ENCODE measurements around the gene RTN4. TPM values are rescaled to one million over a fixed set of nuclear protein-coding genes. Genes with fewer than 3 reads are reported as not detected.
"Not testable (repeated sequence)": the region's sequence is repeated elsewhere in the genome, so short reads cannot be mapped to it uniquely, and the experiment has no call there.

The RTN4 gene
- total RNA-seq, 2 donors from 2014 or later, result 74.9 to 131 TPM

DNA sequence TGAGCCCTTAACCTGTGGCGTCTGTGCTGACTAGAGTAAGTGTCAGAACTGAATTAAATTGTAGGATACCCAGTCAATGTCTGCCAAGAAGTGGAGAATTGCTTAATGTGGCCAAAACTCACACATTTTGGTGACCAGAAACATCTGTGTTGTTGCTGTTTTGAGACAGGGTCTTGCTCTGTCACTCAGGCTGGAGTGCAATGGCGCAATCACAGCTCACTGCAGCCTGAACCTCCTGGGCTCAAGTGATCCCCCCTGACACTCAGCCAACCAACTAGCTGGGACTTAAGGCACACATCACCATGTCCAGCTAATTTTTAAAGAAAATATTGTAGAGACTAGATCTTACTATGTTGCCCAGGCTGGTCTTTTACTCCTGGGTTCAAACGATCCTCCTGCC, 34.4 kb upstream of the RTN4 start:
- Mint-ChIP-seq H3K9me3 (peaks cover 7% of the 10 kb centered on the region), H3K4me1 (no peaks in the 10 kb centered on the region), H3K27ac (no peak overlapping the region), H3K36me3 (ENCODE audit: low read depth) (no peaks in the 10 kb centered on the region), H3K27me3 (no peaks in the 10 kb centered on the region), H3K4me3 (no peak overlapping the region)
- no peak for ATAC-seq (replicated peaks)

DNA sequence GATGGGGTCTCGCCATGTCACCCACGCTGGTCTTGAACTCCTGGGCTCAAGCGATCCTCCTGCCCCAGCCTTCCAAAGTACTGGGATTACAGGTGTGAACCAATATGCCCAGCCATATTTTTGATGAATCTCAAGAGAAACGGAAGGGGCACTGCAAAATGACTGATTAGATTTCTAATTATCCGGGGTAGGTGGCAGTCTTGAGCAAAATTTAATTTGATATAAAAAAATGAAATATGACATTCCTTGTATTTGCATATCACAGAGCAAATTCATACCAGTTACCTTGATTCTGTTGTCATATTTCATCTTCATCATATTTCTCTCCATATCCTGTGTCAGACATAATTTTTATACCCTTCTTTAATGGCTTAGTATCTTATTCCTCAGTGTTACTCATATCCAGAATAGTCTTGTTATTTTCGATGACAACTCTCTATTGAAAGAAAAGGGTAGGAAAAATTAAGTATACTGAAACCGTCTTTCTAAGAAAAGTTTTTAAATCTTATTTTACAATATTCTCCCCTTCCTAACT, 30.0 kb upstream of the RTN4 start:
- peaks cover 7% of the 10 kb centered on the region for H3K9me3 Mint-ChIP-seq
- H3K27me3 Mint-ChIP-seq, result no peaks in the 10 kb centered on the region
- no peaks in the 10 kb centered on the region for H3K36me3 Mint-ChIP-seq (ENCODE audit: low read depth)
- H3K4me3 Mint-ChIP-seq, result no peak overlapping the region
- no peak overlapping the region for H3K27ac Mint-ChIP-seq
- H3K4me1 Mint-ChIP-seq, result no peaks in the 10 kb centered on the region
- no peak for ATAC-seq (replicated peaks)

DNA sequence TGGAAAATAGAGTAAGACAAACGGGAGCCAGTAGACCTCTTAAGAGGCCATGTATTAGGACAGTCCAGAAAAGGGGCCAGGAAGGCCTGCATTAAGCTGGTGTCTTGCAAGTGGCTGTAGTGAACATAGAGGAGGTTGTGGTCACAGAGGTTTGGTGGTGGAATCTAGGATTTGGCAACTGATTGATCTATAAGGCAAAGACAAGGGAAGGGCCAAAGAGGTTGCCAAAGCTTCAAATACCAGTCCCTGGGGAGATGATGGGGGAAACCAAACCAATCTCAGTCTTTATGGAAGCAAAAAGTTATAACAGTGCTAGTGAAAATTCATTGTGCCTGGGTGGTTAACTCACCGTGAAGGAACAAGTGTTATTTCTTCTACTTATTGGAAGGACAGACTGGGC, 28.7 kb upstream of the RTN4 start:
- Mint-ChIP-seq H3K27ac (no peak overlapping the region), H3K36me3 (ENCODE audit: low read depth) (no peaks in the 10 kb centered on the region), H3K27me3 (no peaks in the 10 kb centered on the region), H3K4me1 (no peaks in the 10 kb centered on the region), H3K4me3 (no peak overlapping the region), H3K9me3 (peaks cover 7% of the 10 kb centered on the region)
- no peak for ATAC-seq (replicated peaks)

DNA sequence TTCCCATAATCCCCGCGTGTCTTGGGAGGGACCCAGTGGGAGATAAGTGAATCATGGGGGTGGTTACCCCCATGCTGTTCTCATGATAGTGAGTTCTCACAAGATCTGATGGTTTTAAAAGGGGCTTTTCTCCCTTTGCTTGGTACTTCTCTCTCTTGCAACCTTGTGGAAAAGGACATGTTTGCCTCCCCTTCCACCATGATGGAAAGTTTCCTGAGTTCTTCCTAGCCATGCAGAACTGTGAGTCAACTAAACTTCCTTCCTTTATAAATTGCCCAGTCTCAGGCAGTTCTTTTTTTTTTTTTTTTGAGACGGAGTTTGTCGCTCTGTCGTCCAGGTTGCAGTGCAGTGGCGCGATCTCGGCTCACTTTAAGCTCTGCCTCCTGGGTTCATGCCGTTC, 26.5 kb upstream of the RTN4 start:
- no peak overlapping the region for H3K27ac Mint-ChIP-seq
- ATAC-seq (replicated peaks), result no peak

DNA sequence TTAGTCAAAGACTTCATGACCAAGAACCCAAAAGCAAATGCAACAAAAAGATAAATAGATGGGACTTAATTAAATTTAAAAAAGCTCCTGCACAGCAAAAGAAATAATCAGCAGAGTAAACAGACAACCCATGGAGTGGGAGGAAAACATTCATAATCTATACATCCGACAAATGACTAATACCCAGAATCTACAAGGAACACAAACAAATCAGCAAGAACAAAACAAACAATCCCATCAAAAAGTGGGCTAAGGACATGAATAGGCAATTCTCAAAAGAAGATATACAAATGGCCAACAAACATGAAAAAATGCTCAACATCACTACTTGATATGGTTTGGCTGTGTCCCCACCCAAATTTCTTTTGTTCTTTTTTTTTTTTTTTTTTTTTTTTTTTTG, 25.8 kb upstream of the RTN4 start:
- not testable (repeated sequence) for ATAC-seq (replicated peaks); H3K27me3 Mint-ChIP-seq; H3K27ac Mint-ChIP-seq; H3K4me3 Mint-ChIP-seq; H3K4me1 Mint-ChIP-seq; H3K9me3 Mint-ChIP-seq; H3K36me3 Mint-ChIP-seq (ENCODE audit: low read depth)

More for the DNA sequence above, 26.5 kb upstream of the RTN4 start:
- Mint-ChIP-seq H3K9me3 (peaks cover 7% of the 10 kb centered on the region), H3K36me3 (ENCODE audit: low read depth) (no peaks in the 10 kb centered on the region), H3K4me3 (no peak overlapping the region), H3K4me1 (no peaks in the 10 kb centered on the region), H3K27me3 (no peaks in the 10 kb centered on the region)

DNA sequence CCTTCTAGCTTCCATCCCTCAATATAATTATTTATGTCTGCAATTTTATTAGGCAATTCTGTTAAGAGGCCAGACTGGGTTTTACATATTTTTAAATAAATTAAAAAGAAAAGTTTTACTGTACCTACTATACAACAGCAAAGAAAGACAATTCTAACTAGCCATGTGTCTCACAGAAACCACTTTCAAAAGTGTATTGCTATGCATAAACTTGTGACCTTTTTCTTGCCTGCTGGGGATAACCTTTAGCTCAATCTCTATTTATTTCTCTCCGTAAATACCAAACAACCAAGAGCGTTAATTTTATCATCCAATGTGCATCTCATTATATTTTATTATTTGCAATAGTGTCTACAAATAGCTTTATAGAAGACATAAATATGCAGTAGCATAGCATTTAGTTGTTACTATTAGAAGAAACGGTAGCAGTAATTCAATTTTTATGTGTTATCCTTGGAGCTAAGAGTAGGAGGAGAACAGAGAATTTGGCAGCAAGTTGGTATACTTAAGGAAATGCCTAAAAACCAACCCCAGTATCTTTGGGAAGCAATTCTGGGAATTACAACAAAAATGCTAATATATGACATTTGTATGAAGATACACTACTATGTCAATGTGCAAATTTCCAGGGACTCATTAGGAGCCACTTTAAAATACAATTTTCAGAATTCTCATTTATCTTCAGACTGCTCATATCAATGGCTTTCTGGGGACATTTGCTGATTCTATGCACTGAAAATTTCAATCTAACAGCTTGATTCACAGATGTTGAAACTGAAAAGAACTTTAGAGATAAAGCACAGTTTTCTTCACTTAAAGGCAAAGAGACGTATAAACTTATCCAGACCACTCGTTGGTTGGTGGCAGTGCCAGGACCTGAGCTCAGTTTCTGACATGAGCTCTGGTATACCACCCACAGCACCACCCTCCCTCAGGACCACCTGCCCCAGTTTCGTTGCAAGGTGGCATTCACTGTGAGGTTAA, 23.0 kb upstream of the RTN4 start:
- H3K9me3 Mint-ChIP-seq, result no peaks in the 10 kb centered on the region
- no peak overlapping the region for H3K27ac Mint-ChIP-seq
- H3K4me3 Mint-ChIP-seq, result no peak overlapping the region
- H3K36me3 Mint-ChIP-seq (ENCODE audit: low read depth), result no peaks in the 10 kb centered on the region
- H3K27me3 Mint-ChIP-seq, result no peaks in the 10 kb centered on the region
- no peaks in the 10 kb centered on the region for H3K4me1 Mint-ChIP-seq
- no peak for ATAC-seq (replicated peaks)

DNA sequence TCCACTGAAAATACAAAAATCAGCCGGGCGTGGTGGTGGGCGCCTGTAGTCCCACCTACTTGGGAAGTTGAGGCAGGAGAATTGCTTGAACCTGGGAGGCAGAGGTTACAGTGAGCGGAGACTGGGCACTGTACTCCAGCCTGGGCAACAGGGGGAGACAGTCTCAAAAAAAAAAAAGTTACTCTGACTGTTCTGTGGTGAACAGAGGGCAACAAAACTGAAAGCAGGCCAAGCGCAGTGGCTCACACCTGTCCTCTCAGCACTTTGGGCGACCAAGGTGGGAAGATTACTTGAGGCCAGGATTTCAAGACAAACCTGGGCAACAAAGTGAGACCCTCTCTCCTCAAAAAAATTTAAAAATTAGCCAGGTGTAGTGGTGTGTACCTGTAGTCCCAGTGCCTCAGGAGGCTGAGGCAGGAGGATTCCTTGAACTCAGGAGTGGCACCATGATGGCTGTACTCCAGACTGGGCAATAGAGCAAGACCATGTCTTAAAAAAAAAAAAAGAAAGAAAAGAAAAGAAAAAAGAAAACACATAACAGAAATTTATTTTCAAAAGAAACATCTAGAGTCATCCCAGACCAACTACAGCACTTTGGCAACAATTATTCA, 13.6 kb upstream of the RTN4 start:
- Mint-ChIP-seq H3K27ac (peak overlapping the region; percentile 91), H3K36me3 (ENCODE audit: low read depth) (no peaks in the 10 kb centered on the region)

DNA sequence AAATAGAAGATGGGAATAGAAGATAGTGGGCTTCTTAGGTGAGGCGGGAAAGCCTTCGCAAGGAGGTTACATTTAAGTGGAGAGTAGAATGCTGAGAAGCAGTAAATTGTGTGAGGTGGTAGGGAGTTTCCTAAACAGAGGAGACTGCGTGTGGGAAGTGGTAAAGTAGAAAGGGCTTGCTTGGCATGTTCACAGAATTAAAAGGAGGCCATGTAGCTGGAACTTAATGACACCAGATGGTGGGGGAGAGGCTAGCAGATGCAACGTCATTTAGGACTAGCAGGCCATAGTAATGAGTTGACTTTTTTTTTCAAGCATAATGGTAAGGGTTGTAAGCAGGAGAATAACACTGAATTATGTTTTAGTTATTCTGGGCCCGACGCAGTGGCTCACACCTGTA, 13.0 kb upstream of the RTN4 start:
- H3K4me3 Mint-ChIP-seq, result peak overlapping the region; percentile 67
- H3K4me1 Mint-ChIP-seq, result peaks cover 9% of the 10 kb centered on the region
- no peaks in the 10 kb centered on the region for H3K27me3 Mint-ChIP-seq
- peak; percentile 86 for ATAC-seq (replicated peaks)
- H3K36me3 Mint-ChIP-seq (ENCODE audit: low read depth), result no peaks in the 10 kb centered on the region
- H3K9me3 Mint-ChIP-seq, result no peaks in the 10 kb centered on the region
- H3K27ac Mint-ChIP-seq, result peak overlapping the region; percentile 91

More for the DNA sequence above, 13.6 kb upstream of the RTN4 start:
- Mint-ChIP-seq H3K4me3 (peak overlapping the region; percentile 67), H3K9me3 (no peaks in the 10 kb centered on the region), H3K4me1 (peaks cover 9% of the 10 kb centered on the region), H3K27me3 (no peaks in the 10 kb centered on the region)
- peak; percentile 90 for ATAC-seq (replicated peaks)

DNA sequence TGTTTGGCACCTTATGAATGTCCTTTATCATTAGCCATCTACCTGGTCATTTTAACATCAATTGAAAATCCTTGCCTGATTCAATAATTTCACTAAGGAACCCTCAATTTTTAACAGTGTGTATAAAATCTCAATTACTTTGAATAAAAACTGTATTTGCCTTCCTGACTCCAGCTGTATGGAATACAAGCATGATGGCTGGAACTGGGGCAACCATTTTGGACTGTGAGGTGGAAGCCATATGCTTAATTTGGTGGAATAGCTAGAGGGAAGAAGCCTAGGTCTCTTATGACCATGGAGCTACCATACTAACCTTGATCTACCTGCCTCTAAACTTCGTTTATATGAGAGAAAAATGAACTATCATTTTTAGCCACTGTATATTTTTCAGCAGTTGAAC, 12.5 kb upstream of the RTN4 start:
- Mint-ChIP-seq H3K36me3 (ENCODE audit: low read depth) (no peaks in the 10 kb centered on the region), H3K9me3 (no peaks in the 10 kb centered on the region), H3K27me3 (no peaks in the 10 kb centered on the region), H3K4me3 (peak overlapping the region; percentile 67), H3K4me1 (peaks cover 9% of the 10 kb centered on the region), H3K27ac (peak overlapping the region; percentile 91)
- ATAC-seq (replicated peaks), result no peak

DNA sequence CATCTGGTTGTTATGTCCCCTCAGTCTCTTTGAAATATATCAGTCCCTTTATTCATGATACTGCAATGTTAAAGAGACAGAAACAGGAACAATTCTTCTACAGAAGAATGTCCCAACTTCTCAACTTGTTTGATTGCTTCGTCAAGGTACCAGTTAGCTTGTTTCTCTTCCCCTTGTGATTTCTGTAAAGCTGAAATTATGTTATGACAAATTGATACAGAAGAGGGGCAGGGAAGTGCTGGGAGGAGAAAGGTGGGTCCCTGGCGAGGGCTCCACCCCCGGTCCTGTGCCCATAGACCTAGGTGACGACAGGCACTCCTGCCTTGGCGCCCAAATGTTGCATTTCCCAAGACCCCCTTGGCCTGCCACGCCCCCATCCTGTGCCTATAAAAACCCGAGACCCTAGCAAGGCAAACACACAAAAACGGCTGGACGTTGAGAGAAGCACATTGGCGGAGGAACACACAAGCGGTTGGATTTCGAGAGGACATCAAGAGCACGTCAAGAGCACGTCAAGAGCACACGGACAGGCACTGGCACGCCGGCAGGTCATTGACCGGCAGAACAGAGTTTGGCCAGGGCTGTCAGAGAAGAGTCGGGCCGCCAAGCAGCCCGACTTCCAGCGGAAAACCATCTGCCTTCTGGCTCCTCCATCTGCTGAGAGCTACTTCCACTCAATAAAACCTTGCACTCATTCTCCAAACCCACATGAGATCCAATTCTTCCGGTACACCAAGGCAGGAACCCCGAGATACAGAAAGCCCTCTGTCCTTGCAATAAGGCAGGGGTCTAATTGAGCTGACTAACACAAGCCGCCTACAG, 11.5 kb upstream of the RTN4 start:
- H3K9me3 Mint-ChIP-seq, result no peaks in the 10 kb centered on the region
- no peak overlapping the region for H3K27ac Mint-ChIP-seq
- H3K4me3 Mint-ChIP-seq, result no peak overlapping the region
- H3K4me1 Mint-ChIP-seq, result peaks cover 9% of the 10 kb centered on the region
- ATAC-seq (replicated peaks), result no peak
- H3K36me3 Mint-ChIP-seq (ENCODE audit: low read depth), result no peaks in the 10 kb centered on the region
- no peaks in the 10 kb centered on the region for H3K27me3 Mint-ChIP-seq

DNA sequence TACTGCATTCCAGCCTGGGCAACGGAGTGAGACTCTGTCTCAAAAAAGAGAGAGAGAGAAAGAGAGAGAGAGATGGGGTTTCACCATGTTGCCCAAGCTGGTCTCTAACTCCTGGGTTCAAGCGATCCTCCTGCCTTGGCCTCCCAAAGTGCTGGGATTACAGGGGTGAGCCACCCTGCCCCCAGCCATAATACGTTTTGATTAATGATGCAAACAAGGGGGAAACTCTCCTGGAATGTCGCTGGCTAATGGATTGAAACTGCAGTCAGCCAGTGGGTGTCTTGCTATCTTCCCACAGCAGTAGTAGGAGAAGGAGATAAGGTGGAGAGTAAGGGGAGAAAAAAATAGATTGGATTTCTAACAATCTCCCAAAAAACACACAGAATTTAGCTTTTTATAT, 9.5 kb upstream of the RTN4 start:
- Mint-ChIP-seq H3K9me3 (no peaks in the 10 kb centered on the region), H3K4me3 (no peak overlapping the region), H3K27ac (no peak overlapping the region), H3K4me1 (peaks cover 9% of the 10 kb centered on the region), H3K36me3 (ENCODE audit: low read depth) (no peaks in the 10 kb centered on the region), H3K27me3 (no peaks in the 10 kb centered on the region)
- no peak for ATAC-seq (replicated peaks)

DNA sequence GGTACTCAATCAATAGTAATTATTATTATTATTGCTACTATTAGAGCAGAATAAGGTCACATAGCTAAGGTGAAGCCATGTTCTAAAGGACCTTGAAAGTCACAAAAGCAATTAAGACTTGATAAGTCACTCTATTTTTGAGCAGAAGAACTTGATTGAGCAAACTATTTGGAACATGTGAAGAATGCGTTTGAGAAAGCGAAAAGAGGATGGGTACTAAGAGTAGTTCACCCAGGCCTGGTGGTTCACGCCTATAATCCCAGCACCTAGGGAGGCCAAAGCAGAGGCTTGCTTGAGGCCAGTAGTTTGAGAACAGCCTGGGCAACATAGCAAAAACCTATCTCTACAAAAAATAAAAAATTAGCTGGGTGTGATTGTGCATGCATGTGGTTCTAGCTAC, 7.2 kb upstream of the RTN4 start:
- no peaks in the 10 kb centered on the region for H3K9me3 Mint-ChIP-seq
- no peak overlapping the region for H3K4me3 Mint-ChIP-seq
- no peak for ATAC-seq (replicated peaks)
- no peaks in the 10 kb centered on the region for H3K36me3 Mint-ChIP-seq (ENCODE audit: low read depth)
- no peaks in the 10 kb centered on the region for H3K27me3 Mint-ChIP-seq
- peaks cover 7% of the 10 kb centered on the region for H3K4me1 Mint-ChIP-seq
- no peak overlapping the region for H3K27ac Mint-ChIP-seq

DNA sequence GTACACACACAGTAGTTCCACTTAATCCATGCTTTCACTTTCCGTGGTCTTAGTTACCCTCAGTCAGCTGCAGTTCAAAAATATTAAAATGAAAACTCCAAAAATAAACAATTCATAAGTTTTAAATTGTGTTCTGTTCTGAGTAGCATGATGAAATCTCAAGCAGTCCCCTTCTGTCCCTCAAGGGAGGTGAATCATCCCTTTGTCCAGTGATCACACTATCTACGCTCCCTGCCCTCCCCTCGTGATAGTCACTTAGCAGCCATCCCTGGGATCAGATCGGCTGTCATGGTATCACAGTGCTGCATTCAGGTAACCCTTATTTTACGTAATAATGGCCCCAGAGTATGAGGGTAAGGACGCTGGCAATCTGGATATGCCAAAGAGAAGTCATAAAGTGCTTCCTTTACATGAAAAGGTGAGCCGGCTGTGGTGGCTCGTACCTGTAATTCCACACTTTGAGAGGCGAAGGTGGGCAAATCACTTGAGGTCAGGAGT, 5.8 kb upstream of the RTN4 start:
- H3K9me3 Mint-ChIP-seq, result no peaks in the 10 kb centered on the region
- ATAC-seq (replicated peaks), result no peak
- no peak overlapping the region for H3K4me3 Mint-ChIP-seq
- no peaks in the 10 kb centered on the region for H3K36me3 Mint-ChIP-seq (ENCODE audit: low read depth)
- peaks cover 15% of the 10 kb centered on the region for H3K4me1 Mint-ChIP-seq
- no peak overlapping the region for H3K27ac Mint-ChIP-seq
- H3K27me3 Mint-ChIP-seq, result no peaks in the 10 kb centered on the region
